COLO668 (cell line): ENCODE data around the gene MYO7B.

Experiments used
- DNase-seq: peaks from one replicate; lab custom pipeline; 2025; ENCODE audit not compliant: unreplicated experiment; lab: John Stamatoyannopoulos, UW

Gene MYO7B

GRCh38 chr2:127535422-127535901, at the start of gene MYO7B:
Gene MYO7B (plus strand): TSS chr2:127535683. CDS start chr2:127559723, 24,040 bp downstream.
- peak; percentile 96 for DNase-seq

DNA sequence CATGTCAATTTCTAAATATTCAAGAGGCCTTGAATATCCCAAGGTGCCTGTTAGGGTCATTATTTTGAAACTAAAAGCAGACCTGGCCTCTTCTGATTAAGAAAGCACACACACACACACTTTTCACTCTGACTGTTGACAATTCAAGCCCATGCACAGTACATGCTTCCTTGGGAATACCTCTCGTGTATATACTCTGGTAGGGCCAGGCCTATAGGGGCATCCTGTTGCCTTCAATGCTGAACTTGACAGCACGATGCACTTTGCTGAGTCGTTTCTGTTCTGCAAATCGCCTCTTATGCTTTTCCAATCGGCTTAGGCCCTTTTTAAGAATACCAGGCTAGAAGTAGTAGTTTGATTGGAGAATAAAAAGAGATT, 49.8 kb upstream of the MYO7B start:
- DNase-seq: no peak

- no peak for DNase-seq
Measured at GRCh38 chr2:127486247-127487058, 49.0 kb upstream of the MYO7B start.

DNA sequence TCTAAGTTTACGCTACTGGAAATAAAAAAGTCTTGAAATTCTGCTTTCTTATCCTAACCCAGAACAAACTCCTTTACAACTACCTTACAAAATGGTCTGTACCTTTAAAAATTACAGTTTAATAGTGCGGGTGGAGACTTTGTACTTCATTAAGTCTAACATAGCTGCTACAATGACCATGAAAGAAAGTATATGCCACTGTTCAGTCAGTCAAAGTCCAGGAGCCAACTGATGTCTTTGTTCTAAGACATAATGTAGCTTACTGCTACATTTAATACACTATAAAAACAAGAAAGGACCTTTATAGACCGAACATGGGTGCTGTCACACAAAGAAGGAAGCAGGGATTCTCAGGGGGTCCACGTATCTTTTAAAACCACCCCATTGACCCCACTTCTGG, 45.2 kb upstream of the MYO7B start:
- DNase-seq: no peak

- DNase-seq: no peak
Measured at GRCh38 chr2:127498386-127498785, 37.1 kb upstream of the MYO7B start.

DNA sequence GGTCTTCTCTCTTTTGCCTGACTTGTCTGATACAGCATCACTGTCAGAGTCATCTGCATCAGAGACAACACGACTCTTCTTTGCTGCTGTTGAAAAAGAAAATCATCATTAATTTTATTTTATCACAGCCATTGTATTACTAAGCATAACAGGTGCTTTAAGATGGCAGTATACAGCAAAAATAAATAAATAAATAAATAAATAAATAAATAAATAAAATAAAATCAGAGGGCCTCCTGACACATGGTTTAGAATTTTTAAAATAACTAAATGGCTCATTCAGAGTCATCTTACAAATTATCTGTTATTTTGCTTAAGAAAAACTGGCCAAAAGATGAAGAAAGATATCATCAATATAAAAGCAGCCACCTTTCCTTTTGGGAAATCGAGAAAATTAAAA, 32.0 kb upstream of the MYO7B start:
- no peak for DNase-seq

DNA sequence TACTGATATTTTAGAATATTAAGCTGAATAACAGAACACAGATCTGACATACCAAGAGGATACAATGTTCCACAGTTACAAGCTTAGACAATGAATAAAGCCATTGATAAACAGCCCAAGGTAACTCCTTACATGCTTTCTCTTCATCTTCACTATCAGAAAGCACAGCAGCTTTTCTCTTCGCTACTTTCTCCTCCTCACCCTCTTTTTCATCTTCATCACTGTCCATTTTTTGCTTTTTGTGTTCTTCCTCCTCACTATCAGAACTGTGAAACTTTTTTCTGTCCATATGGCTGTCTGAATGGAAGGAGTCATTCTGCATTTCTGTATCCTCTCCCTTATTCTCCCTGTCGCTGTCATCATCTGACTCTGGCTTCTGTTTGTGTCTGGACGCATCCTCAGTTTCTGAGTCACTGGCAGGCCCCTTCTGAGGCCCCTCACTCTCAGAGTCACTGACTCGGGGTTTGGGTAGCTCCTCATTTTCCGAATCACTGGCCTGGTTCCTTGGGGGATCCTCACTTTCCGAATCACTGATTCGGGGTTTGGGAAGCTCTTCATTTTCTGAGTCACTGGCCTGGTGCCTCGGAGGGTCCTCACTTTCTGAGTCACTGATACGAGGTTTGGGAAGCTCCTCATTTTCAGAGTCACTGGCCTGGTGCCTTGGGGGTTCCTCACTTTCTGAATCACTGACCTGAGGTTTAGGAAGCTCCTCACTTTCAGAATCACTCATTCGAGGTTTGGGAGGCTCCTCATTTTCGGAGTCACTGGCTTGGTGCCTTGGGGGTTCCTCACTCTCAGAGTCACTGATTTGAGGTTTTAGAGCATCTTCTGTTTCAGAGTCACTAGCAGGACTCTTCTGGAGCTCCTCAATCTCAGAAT, 30.7 kb upstream of the MYO7B start:
- DNase-seq: no peak

GRCh38 chr2:127506510-127506909, 29.0 kb upstream of the MYO7B start:
- DNase-seq: no peak

DNA sequence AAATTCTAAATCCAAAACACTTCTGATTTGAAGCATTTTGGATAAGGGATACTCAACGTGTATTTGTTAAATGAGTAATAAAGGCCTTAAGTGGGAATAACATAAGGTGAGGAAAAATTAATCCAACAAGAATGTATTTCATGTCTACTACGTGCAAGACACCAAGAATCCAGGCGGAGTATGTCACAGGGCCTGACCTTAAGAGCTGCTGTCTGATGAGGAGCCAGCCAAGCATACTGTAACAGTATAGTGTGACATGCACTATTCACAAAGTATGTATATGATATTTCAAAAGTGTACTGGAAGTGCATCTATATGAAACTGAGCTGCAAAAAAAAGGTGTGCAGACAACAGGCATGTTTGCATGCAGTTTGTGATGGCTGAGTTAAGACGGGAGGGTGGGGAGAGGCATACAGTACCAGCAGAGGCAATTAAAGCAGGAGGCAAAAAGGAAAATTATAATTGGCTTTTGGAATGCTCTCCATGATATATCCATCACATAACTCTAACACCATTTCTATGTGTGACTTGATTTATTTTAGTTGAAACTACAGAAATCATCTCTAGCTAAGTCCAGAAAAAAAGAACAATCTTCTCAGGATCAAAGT, 27.4 kb upstream of the MYO7B start:
- DNase-seq: no peak

DNA sequence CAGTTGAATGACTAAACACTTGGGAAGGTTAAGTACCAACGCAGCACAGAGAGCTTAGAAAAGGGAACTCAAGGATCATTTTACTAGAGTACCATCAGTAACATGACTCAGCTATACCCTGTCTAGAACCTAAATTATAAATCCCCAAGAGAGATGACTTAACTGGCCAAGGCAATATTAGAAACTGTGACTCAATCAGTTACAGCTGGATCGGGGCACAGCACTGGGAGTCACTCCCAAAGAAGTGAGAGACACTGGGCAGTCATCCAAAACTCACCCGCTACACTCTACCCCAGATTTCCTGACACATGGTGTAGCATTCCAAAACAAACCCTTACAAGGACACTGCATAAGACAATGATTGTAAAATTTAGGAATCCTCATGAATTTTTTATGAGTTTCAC, 26.9 kb upstream of the MYO7B start:
- peak; percentile 49 for DNase-seq

- no peak for DNase-seq
Measured at GRCh38 chr2:127510073-127510472, 25.4 kb upstream of the MYO7B start.

DNA sequence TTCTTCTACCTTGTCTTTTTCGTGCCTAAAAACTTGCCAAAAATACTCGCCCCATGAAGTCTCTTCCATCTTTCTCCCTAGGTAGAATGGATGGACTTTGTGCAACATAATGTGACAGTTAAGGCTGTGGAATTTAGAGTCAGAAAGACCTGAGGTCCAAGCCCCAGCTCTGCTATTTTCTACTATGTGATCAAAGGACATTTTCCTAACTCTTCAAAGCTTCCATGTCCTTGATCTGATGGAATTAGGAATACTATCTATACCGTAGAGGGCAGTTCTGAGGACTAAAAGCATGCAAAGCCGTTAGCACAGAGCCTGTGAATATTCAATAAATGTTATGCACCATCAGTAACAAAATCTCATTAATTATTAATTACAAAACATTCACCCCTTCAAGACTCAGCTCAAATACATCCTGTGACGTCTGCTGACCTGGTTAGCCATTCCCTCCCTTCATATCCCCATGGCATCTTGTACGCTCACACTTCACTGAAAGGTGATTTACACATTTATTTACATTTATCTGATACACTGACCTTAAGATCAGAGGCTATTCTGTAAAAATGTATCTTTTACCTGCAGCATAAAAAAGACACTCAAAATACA, 24.3 kb upstream of the MYO7B start:
- DNase-seq: no peak

DNA sequence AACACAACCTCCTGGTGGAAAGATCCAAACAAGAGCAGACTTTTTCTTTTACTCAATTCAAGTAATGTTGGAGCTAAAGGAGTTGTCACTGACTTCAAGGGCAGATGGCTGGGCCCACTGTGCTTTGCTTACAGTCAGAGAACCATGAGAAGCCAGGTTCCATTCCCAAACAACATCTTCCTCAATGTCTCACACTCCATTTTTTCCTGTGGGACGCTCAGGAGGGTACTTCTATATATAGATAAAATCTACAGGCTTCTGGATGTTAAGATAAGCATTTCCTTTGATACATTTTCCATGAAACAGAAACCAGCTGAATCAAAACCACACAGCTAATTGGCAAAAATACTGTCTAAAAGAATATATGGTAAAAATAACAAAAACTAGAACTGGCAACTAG, 23.6 kb upstream of the MYO7B start:
- DNase-seq: no peak

DNA sequence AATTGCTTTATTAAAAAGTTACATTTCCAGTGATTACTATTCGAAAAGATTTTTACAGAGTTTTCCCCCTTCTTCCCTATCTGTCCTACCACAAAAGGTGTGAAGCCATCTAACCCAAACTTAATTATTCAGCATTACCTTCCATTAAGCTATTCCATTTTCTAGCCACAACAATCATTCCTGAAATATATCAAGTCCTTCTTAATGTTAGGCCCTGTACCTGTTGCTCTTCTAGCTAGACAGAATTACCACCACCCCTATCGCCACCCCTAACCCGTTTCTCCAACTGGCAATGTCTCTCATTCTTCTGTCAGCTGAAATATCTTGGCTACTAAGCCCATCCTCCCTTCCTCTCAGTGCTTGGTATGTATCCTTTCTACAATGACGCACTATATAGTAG, 23.1 kb upstream of the MYO7B start:
- no peak for DNase-seq

DNA sequence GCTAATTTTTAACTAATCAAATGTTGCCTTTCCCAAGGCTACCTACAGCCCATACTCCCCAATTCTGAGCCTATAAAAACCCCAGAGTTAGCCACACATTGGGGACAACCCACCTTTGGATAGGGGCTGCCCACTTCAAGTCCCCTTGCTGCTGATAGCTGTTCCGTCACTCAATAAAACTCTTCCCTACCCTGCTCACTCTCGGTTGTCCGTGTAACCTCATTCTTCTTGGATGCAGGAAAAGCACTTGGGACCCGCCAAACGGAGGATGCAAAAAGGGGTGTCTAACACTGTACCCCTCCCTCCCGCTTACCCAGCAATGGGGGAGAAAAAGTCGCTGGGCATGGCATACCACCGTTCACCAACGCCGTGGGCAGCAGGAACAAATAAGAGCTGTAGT, 21.4 kb upstream of the MYO7B start:
- no peak for DNase-seq

DNA sequence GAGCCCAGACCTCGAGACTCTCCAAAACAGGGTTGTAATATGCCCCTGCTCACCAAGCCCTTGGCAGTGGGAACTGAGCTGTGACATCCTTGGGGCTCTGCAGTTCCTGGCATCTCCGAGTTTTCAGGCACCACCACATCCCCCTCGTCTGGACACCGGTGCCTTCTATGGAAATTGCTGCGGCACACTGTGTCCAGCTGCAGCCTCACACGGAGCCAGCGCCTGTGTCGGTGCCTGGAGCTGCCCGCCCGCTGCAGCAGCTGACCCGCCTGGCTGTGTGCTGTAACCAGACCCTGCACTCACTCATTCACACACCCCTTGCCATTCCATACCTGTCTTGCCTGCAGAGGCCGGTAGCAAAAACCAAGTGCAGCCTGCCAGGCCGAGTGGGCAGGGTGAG, 21.0 kb upstream of the MYO7B start:
- no peak for DNase-seq

DNA sequence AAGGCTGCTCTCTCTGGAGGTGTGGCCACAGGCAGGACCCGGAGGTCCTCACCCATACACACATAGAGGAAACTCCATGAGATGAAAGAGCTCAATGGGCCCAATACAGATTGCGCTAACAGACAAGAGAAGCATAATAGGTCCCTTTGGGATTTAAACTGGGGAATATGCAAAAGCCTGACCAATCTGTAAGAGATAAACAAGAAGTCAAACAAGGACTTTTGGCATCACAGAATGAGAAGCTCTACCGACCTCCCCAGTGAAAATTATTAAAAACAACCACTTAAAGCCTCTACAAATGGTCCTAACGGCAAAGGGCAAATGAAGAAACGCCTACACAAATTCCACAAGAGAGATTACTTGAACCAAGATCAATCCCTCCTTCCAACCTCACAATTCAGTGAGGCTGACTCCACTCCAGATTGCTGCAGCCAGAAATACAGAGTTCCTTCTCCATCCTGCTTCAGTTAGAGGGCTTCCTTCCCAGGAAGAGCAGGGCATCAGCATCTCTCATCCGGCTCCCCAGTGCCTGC, 20.0 kb upstream of the MYO7B start:
- DNase-seq: no peak

DNA sequence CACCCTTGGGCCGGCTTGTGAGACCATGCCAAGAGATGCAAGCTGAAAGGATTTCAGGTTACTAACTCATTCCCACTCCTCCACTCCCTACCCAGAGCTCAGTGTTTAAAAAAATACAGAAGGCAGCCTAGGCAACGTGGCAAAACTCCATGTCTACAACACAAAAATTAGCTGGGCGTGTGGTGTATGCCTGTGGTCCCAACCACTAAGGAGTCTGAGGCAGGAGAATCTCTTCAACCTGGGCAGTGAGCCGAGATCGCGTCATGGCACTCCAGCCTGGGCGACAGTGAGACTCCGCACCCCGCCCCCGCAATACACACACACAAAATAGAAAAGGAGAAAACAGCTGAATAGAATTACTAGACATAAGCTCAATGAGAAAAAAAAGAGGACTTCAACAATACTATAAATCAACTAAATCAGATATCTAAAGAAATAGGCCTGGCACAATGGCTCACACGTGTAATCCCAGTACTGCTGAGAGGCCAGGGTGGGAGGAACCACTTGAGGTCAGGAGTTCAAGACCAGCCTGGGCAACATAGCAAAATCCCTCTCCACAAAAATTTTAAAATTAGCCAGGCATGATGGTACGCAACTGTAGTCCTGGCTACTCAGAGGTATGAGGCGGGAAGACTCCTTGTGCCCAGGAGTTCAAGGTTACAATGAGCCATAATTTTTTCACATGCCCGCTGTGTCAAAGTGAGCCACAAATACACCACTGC, 19.3 kb upstream of the MYO7B start:
- no peak for DNase-seq

DNA sequence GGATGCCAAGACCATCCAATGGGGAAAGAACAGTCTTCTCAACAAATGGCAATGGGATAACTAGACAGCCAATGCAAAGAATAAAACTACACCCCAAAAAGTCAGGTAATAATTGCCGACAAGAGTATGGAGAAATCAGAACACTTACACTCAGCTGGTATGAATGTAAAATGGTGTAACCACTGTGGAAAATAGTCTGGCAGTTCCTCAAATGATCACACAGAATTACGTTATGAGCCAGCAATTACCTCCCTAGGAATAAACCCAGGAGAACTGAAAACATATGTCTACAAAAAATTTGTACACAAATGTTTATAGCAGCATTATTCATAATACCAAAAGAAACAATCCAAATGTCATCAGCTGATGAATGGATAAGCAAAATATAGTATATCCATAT, 18.0 kb upstream of the MYO7B start:
- no peak for DNase-seq

DNA sequence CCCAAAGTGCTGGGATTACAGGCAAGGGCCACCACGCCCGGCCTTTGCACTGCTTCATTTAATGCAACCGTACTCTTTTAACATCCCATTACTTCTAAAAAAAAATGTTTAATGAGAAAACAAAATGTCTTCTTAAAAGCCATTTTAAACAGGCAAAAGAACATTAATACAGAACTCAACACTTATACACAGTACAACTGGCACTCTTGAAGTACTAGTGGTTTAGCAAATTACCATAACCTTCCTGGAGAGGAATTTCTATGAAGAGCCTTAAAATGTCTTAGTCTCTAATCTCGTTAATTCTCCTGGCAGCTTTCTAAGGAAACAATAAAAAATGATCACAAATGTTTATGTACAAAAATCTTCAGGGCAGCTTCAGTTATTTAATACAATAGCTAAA, 15.1 kb upstream of the MYO7B start:
- no peak for DNase-seq
